T-helper 2 cell (primary cell): ENCODE measurements around the gene XBP1.
"Not testable (repeated sequence)": the region's sequence is repeated elsewhere in the genome, so short reads cannot be mapped to it uniquely, and the experiment has no call there.

Experiments
- DNase-seq, 5 experiments: peaks; one replicate each; pipeline versions ENCODE4 v3.0.0 to v3.0.0-alpha.2; 2012 to 2022

The XBP1 gene

GRCh38 chr22:28791841-28792490 is 8.4 kb downstream of the XBP1 start:
- DNase-seq: peak in 1 of 5 experiments; percentile 59

- DNase-seq: no peak
Measured at GRCh38 chr22:28791124-28791523, 9.2 kb downstream of the XBP1 start.

GRCh38 chr22:28788601-28789000 is 11.8 kb downstream of the XBP1 start:
- DNase-seq: no peak

- DNase-seq: no peak
Measured at GRCh38 chr22:28783786-28784671, 16.3 kb downstream of the XBP1 start.

- DNase-seq: no peak
Measured at GRCh38 chr22:28780296-28780695, 20.1 kb downstream of the XBP1 start.

GRCh38 chr22:28779833-28780232 is 20.5 kb downstream of the XBP1 start:
- DNase-seq: no peak

GRCh38 chr22:28774378-28774777 is 26.0 kb downstream of the XBP1 start:
- DNase-seq: no peak

GRCh38 chr22:28773461-28773867 is 26.9 kb downstream of the XBP1 start:
- DNase-seq: peak in 1 of 5 experiments; percentile 73

- peak; percentile 84 to 97 (median 87) for DNase-seq
Measured at GRCh38 chr22:28772633-28773460, 27.5 kb downstream of the XBP1 start, which contains the start of gene CCDC117. Gene CCDC117 (plus strand): TSS chr22:28772695. CDS start chr22:28772850, 155 bp downstream.

- no peak for DNase-seq
Measured at GRCh38 chr22:28771195-28771791, 29.1 kb downstream of the XBP1 start.

GRCh38 chr22:28769394-28770085 is 30.8 kb downstream of the XBP1 start:
- DNase-seq: no peak

GRCh38 chr22:28768701-28769393 is 31.5 kb downstream of the XBP1 start:
- DNase-seq: no peak

- no peak for DNase-seq
Measured at GRCh38 chr22:28766628-28767027, 33.7 kb downstream of the XBP1 start.

- DNase-seq: not testable (repeated sequence)
Measured at GRCh38 chr22:28762000-28762399, 38.4 kb downstream of the XBP1 start.

- DNase-seq: no peak
Measured at GRCh38 chr22:28761449-28761755, 39.0 kb downstream of the XBP1 start.

GRCh38 chr22:28759861-28760560 is 40.4 kb downstream of the XBP1 start:
- DNase-seq: no peak

- DNase-seq: not testable (repeated sequence)
Measured at GRCh38 chr22:28754512-28754911, 45.9 kb downstream of the XBP1 start.

GRCh38 chr22:28750471-28750881 is 49.9 kb downstream of the XBP1 start:
- DNase-seq: no peak
